Stimulated activated CD4-positive, alpha-beta T cell treated with anti-CD3 and anti-CD28 coated beads, TNF-alpha, amount 100 ng/mL, for 4 hours (primary cell): ENCODE results near the gene IDH2.

Source experiments
- DNase-seq, 3 experiments: peaks; one replicate each; pipeline ENCODE4 v3.0.0-alpha.2; 2020; ENCODE audit warnings: low read depth in 3 of 3

The IDH2 gene

GRCh38 chr15:90063770-90064247 lies 38.5 kb downstream of the IDH2 start:
- no peak for DNase-seq

GRCh38 chr15:90062973-90063769 lies 39.1 kb downstream of the IDH2 start:
- no peak for DNase-seq

GRCh38 chr15:90062462-90062932 lies 39.8 kb downstream of the IDH2 start:
- DNase-seq = no peak

GRCh38 chr15:90062023-90062442 lies 40.2 kb downstream of the IDH2 start:
- peak in 1 of 3 experiments; percentile 22 for DNase-seq

GRCh38 chr15:90060797-90061196 lies 41.5 kb downstream of the IDH2 start:
- no peak for DNase-seq

- DNase-seq = peak; percentile 19 to 45 (median 29)
Measured at GRCh38 chr15:90059208-90059985, 42.9 kb downstream of the IDH2 start.

GRCh38 chr15:90058775-90059174 lies 43.5 kb downstream of the IDH2 start:
- DNase-seq = no peak

GRCh38 chr15:90058308-90058707 lies 44.0 kb downstream of the IDH2 start:
- DNase-seq = no peak

GRCh38 chr15:90056529-90056928 lies 45.7 kb downstream of the IDH2 start:
- no peak for DNase-seq

GRCh38 chr15:90055182-90055581 lies 47.1 kb downstream of the IDH2 start:
- DNase-seq = no peak

- no peak for DNase-seq
Measured at GRCh38 chr15:90054618-90055097, 47.6 kb downstream of the IDH2 start.

GRCh38 chr15:90053685-90054466 lies 48.4 kb downstream of the IDH2 start:
- DNase-seq = no peak

- no peak for DNase-seq
Measured at GRCh38 chr15:90051874-90052273, 50.4 kb downstream of the IDH2 start.

- no peak for DNase-seq
Measured at GRCh38 chr15:90049666-90050604, 52.3 kb downstream of the IDH2 start.

- DNase-seq = no peak
Measured at GRCh38 chr15:90049030-90049429, 53.2 kb downstream of the IDH2 start.

- no peak for DNase-seq
Measured at GRCh38 chr15:90047956-90048575, 54.2 kb downstream of the IDH2 start.

GRCh38 chr15:90046911-90047392 lies 55.3 kb downstream of the IDH2 start:
- no peak for DNase-seq

GRCh38 chr15:90046289-90046688 lies 56.0 kb downstream of the IDH2 start:
- DNase-seq = no peak

- no peak for DNase-seq
Measured at GRCh38 chr15:90044916-90045371, 57.3 kb downstream of the IDH2 start.

- no peak for DNase-seq
Measured at GRCh38 chr15:90044191-90044590, 58.1 kb downstream of the IDH2 start.
